Neuronal stem cell (in vitro differentiated cells): Measurements from ENCODE around the gene OBP2A.

Experiments
- DNase-seq: peaks from one replicate; pipeline ENCODE4 v3.0.0-alpha.2; 2013; ENCODE audit warnings: low spot score
- H2AFZ ChIP-seq: one replicate; pipeline ENCODE4 v1.6.1; 2013; ENCODE audit warnings: mild to moderate bottlenecking, low read length, inconsistent platforms
- H2AK5ac ChIP-seq: 2 replicates; pipeline ENCODE4 v1.6.1; 2013; ENCODE audit warnings: low read depth, mild to moderate bottlenecking, inconsistent platforms, low read length, moderate library complexity, mixed read lengths
- H2BK120ac ChIP-seq: 2 replicates; pipeline ENCODE4 v1.6.1; 2013; ENCODE audit warnings: low read depth, mild to moderate bottlenecking, inconsistent platforms, low read length, moderate library complexity, mixed read lengths
- H2BK12ac ChIP-seq: one replicate; pipeline ENCODE4 v1.6.1; 2013; ENCODE audit warnings: low read length, inconsistent platforms
- H2BK15ac ChIP-seq: 2 replicates; pipeline ENCODE4 v1.6.1; 2013; ENCODE audit warnings: mild to moderate bottlenecking, low read length, inconsistent platforms, mixed read lengths
- H2BK5ac ChIP-seq: one replicate; pipeline ENCODE4 v1.6.1; 2013; ENCODE audit warnings: inconsistent platforms, mild to moderate bottlenecking, low read length, moderate library complexity
- H3K14ac ChIP-seq: one replicate; pipeline ENCODE4 v1.6.1; 2013; ENCODE audit warnings: low read length, inconsistent platforms
- H3K18ac ChIP-seq: 2 replicates; pipeline ENCODE4 v1.6.1; 2013; ENCODE audit warnings: low read length, inconsistent platforms
- H3K23ac ChIP-seq: 2 replicates; pipeline ENCODE4 v1.6.1; 2013; ENCODE audit warnings: low read depth, mild to moderate bottlenecking, mixed read lengths, low read length, inconsistent platforms; ENCODE audit not compliant: poor library complexity
- H3K27ac ChIP-seq: replicated peaks from 3 replicates; pipeline ENCODE4 v1.5.1; 2013; ENCODE audit warnings: low read length, inconsistent platforms
- H3K27me3 ChIP-seq, 3 experiments: 2 replicates each; pipeline ENCODE4 v1.6.1; 2013; ENCODE audit warnings: low read length in 3 of 3, mild to moderate bottlenecking in 2 of 3, inconsistent platforms in 1 of 3, low read depth in 1 of 3, mixed read lengths in 1 of 3, moderate library complexity in 1 of 3; ENCODE audit not compliant: control insufficient read depth in 3 of 3, insufficient read depth in 3 of 3
- H3K36me3 ChIP-seq, 2 donors: replicated peaks in 1 of 2; 2 replicates each; pipeline ENCODE4 v1.6.1; 2013; ENCODE audit warnings: low read length in 2 of 2; ENCODE audit not compliant: control insufficient read depth in 2 of 2, insufficient read depth in 2 of 2
- H3K4ac ChIP-seq: 2 replicates; pipeline ENCODE4 v1.6.1; 2013; ENCODE audit warnings: inconsistent platforms, mild to moderate bottlenecking, low read length, moderate library complexity
- H3K4me1 ChIP-seq, 2 donors: 1 replicate in 1 of 2; 2 replicates in 1 of 2; pipeline ENCODE4 v1.6.1; 2013; ENCODE audit warnings: low read length in 2 of 2, low read depth in 1 of 2; ENCODE audit not compliant: control insufficient read depth in 2 of 2, insufficient read depth in 1 of 2
- H3K4me2 ChIP-seq: one replicate; pipeline ENCODE4 v1.6.1; 2013; ENCODE audit warnings: mild to moderate bottlenecking, low read length, inconsistent platforms; ENCODE audit not compliant: insufficient read depth, poor library complexity, severe bottlenecking
- H3K4me3 ChIP-seq, 2 donors: 2 replicates each; pipeline ENCODE4 v1.5.1; 2013; ENCODE audit warnings: low read length in 2 of 2, mild to moderate bottlenecking in 2 of 2, inconsistent platforms in 1 of 2, moderate library complexity in 1 of 2
- H3K79me1 ChIP-seq: one replicate; pipeline ENCODE4 v1.6.1; 2013; ENCODE audit warnings: low read depth, mild to moderate bottlenecking, inconsistent platforms, low read length, moderate library complexity
- H3K9ac ChIP-seq: one replicate; pipeline ENCODE4 v1.6.1; 2013; ENCODE audit warnings: mild to moderate bottlenecking, low read depth, low read length, inconsistent platforms; ENCODE audit not compliant: poor library complexity
- H3K9me3 ChIP-seq, 2 donors: replicated peaks in 1 of 2; 2 replicates each; pipeline versions ENCODE3 to v1.6.1; 2013; ENCODE audit warnings: low read length in 2 of 2, mild to moderate bottlenecking in 2 of 2, inconsistent platforms in 1 of 2, low read depth in 1 of 2, mixed read lengths in 1 of 2, moderate library complexity in 1 of 2; ENCODE audit not compliant: control insufficient read depth in 2 of 2, insufficient read depth in 1 of 2
- H4K8ac ChIP-seq: one replicate; pipeline ENCODE4 v1.6.1; 2013; ENCODE audit warnings: low read depth, mild to moderate bottlenecking, inconsistent platforms, low read length, moderate library complexity
- H4K91ac ChIP-seq: one replicate; pipeline ENCODE4 v1.6.1; 2013; ENCODE audit warnings: low read length, low read depth, mild to moderate bottlenecking, inconsistent platforms; ENCODE audit not compliant: poor library complexity
- WGBS, 2 donors: extraction: QIAGEN DNeasy Blood & Tissue Kit; methylation state at CpG; one replicate each; pipeline ENCODE4 v1.1.7; 2013; ENCODE audit warnings: missing lambda C conversion rate in 2 of 2, mixed read lengths in 1 of 2; ENCODE audit not compliant: insufficient read length in 2 of 2, insufficient replicate concordance in 1 of 2; ENCODE audit errors: extremely low coverage in 2 of 2; 5-methylcytosine and 5-hydroxymethylcytosine counted together

OBP2A gene

DNA sequence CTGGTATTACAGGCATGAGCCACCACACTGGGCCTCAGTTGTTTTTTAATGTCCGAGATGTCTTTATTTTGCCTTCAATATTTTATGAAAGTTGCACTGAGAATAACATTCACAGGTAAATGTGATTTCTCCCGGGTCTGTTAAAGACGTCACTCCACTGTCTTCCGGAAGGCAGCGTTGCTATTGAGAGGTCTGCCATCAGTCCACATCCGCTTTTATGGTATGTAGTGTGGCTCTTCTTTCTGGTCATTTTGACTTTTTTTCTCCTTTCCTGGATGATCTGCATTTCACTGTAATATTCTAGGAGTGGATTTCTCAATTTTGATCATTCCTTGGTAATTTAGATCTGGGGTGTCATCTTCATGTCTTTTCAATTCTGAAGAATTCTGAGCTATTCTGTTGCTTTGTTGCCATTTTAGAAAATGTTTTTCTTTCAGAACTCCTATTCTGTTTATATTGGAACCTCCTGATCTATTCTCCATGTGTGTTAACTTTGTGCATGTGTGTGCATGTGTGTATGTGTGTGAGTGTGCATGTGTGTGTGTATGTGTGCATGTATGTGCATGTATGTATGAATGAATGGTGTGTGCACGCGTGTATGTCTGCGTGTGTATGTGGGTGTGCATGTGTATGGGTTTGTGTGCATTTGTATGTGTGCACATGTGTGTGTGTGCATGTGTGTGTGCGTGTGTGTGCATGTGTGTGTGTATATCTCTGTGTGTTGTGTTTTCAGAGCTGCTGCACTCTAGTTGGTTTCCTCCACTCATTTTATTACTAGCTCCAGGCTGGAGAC lies 26.6 kb upstream of the OBP2A start:
- peak overlapping the region in 1 of 2 donors; percentile 49 for H3K4me3 ChIP-seq
- H2AFZ ChIP-seq = no peak overlapping the region
- no peak overlapping the region for H3K4me2 ChIP-seq
- no peak overlapping the region for H3K14ac ChIP-seq
- no peak overlapping the region for H2AK5ac ChIP-seq
- no peaks in the 10 kb centered on the region for H3K79me1 ChIP-seq
- H4K8ac ChIP-seq = no peak overlapping the region
- no peak overlapping the region for H2BK120ac ChIP-seq
- no peak overlapping the region for H3K27ac ChIP-seq
- no CpG with 5 or more reads among the region's 10 CpGs for WGBS, 2 donors
- H3K18ac ChIP-seq = no peak overlapping the region
- H3K23ac ChIP-seq = no peak overlapping the region
- peaks cover 0 to 3% (median 0%) of the 10 kb centered on the region in 3 experiments for H3K27me3 ChIP-seq
- H3K4ac ChIP-seq = no peak overlapping the region
- no peaks in the 10 kb centered on the region for H3K36me3 ChIP-seq
- peaks cover 0 to 2% of the 10 kb centered on the region in 2 donors for H3K4me1 ChIP-seq
- no peak overlapping the region for H3K9ac ChIP-seq
- no peak overlapping the region for H2BK15ac ChIP-seq
- no peak overlapping the region for H4K91ac ChIP-seq
- no peak overlapping the region for H2BK12ac ChIP-seq
- no peak overlapping the region for H2BK5ac ChIP-seq
- DNase-seq = no peak
- H3K9me3 ChIP-seq = no peaks in the 10 kb centered on the region

GRCh38 chr9:135520916-135521607 lies 24.9 kb upstream of the OBP2A start, which contains the start of gene LCN1:
TSS of gene LCN1 (plus strand) at chr9:135521440. CDS start at chr9:135521498, 58 bp downstream.
- H3K4ac ChIP-seq = peak within 1 kb of the TSS; percentile 53
- peak within 1 kb of the TSS; percentile 52 for H3K18ac ChIP-seq
- no peak within 1 kb of the TSS for H4K91ac ChIP-seq
- no peak within 1 kb of the TSS for H3K27ac ChIP-seq
- H3K9ac ChIP-seq = no peak within 1 kb of the TSS
- H3K79me1 ChIP-seq = no peaks in the 10 kb centered on the region
- no peak within 1 kb of the TSS for H3K23ac ChIP-seq
- no peak within 1 kb of the TSS for H4K8ac ChIP-seq
- no peak within 1 kb of the TSS for H3K4me2 ChIP-seq
- H3K27me3 ChIP-seq = peaks cover 0 to 3% (median 0%) of the 10 kb centered on the region in 3 experiments
- H3K4me3 ChIP-seq = no peak within 1 kb of the TSS
- no peak within 1 kb of the TSS for H2BK12ac ChIP-seq
- H3K9me3 ChIP-seq = no peaks in the 10 kb centered on the region
- H2BK120ac ChIP-seq = no peak within 1 kb of the TSS
- no peak within 1 kb of the TSS for H2BK15ac ChIP-seq
- H3K4me1 ChIP-seq = peaks cover 0 to 2% of the 10 kb centered on the region in 2 donors
- H3K14ac ChIP-seq = no peak within 1 kb of the TSS
- no peak within 1 kb of the TSS for H2BK5ac ChIP-seq
- no peaks in the 10 kb centered on the region for H3K36me3 ChIP-seq
- no peak within 1 kb of the TSS for H2AFZ ChIP-seq
- DNase-seq = no peak
- no CpG with 5 or more reads among the region's 18 CpGs for WGBS, 2 donors
- H2AK5ac ChIP-seq = peak within 1 kb of the TSS; percentile 56

DNA sequence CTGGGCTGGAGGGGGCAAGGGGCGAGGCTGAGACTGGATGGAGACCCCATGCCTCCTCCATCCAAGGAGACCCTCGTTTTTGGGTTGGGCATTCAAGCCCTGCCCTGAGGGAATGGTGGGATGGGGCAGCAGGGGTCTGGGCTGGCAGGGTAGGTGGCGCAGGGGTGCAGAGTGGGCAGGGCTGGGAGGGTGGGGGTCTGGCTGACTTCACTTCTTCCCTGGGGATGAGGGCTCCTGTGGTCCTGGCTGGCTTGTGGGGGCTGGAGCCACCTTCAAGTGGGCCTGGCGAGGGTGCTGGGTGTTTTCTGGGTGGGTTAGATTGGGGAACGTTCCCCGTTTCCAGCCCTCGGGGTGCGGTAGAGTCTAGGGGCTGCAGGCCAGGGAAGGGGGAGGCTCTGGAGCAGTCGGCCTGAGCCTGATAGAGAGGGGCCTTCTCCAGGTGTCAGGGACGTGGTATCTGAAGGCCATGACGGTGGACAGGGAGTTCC lies 24.3 kb upstream of the OBP2A start:
- Histone ChIP-seq H3K23ac (no peak overlapping the region), H3K27ac (no peak overlapping the region), H2BK15ac (no peak overlapping the region), H3K4me1 (peaks cover 0 to 2% of the 10 kb centered on the region in 2 donors), H3K9me3 (no peaks in the 10 kb centered on the region), H3K36me3 (no peaks in the 10 kb centered on the region), H3K4ac (peak overlapping the region; percentile 53), H4K8ac (no peak overlapping the region), H4K91ac (no peak overlapping the region), H2AK5ac (peak overlapping the region; percentile 56), H2BK12ac (no peak overlapping the region), H3K4me3 (no peak overlapping the region), H3K27me3 (peaks cover 0 to 3% (median 0%) of the 10 kb centered on the region in 3 experiments), H3K4me2 (no peak overlapping the region), H2BK5ac (no peak overlapping the region), H3K79me1 (no peaks in the 10 kb centered on the region), H2AFZ (no peak overlapping the region), H2BK120ac (no peak overlapping the region), H3K14ac (no peak overlapping the region), H3K9ac (no peak overlapping the region), H3K18ac (no peak overlapping the region)
- no CpG with 5 or more reads among the region's 11 CpGs for WGBS, 2 donors
- no peak for DNase-seq
